IPS DF 6.9 (cell line): ENCODE results near the gene PRKN.
"Not testable (repeated sequence)": the region's sequence is repeated elsewhere in the genome, so short reads cannot be mapped to it uniquely, and the experiment has no call there.

ENCODE experiments used
- DNase-seq: peaks from one replicate; pipeline ENCODE4 v3.0.0-alpha.2; 2013; ENCODE audit warnings: low read depth, low spot score
- H3K27ac ChIP-seq: one replicate; pipeline ENCODE4 v1.5.1; 2013; ENCODE audit warnings: low read length, control low read depth
- H3K27me3 ChIP-seq: 2 replicates; pipeline ENCODE4 v1.6.1; 2013; ENCODE audit warnings: mild to moderate bottlenecking, low read length; ENCODE audit not compliant: control insufficient read depth, insufficient read depth
- H3K36me3 ChIP-seq: 2 replicates; pipeline ENCODE4 v1.6.1; 2013; ENCODE audit warnings: low read length; ENCODE audit not compliant: control insufficient read depth, insufficient read depth
- H3K4me1 ChIP-seq: 2 replicates; pipeline ENCODE4 v1.6.1; 2013; ENCODE audit warnings: low read length; ENCODE audit not compliant: control insufficient read depth, insufficient read depth
- H3K4me3 ChIP-seq: 2 replicates; pipeline ENCODE4 v1.5.1; 2013; ENCODE audit warnings: mild to moderate bottlenecking, low read length
- H3K9me3 ChIP-seq: 2 replicates; pipeline ENCODE4 v1.6.1; 2013; ENCODE audit warnings: low read length, inconsistent platforms; ENCODE audit not compliant: control insufficient read depth, insufficient read depth
- WGBS: extraction: QIAGEN DNeasy Blood & Tissue Kit; methylation state at CpG from one replicate; pipeline ENCODE4 v1.1.7; 2013; ENCODE audit warnings: mixed read lengths, missing lambda C conversion rate; ENCODE audit not compliant: insufficient read length, insufficient coverage; 5-methylcytosine and 5-hydroxymethylcytosine counted together

Gene PRKN

GRCh38 chr6:161894436-161894835 lies 833.1 kb downstream of the PRKN start:
- Histone ChIP-seq H3K27me3 (peaks cover 1% of the 10 kb centered on the region; the same call in 1 of the 2 replicates), H3K4me3 (no peak overlapping the region), H3K36me3 (no peaks in the 10 kb centered on the region), H3K9me3 (no peaks in the 10 kb centered on the region), H3K27ac (no peak overlapping the region), H3K4me1 (peaks cover 1% of the 10 kb centered on the region; the same call in 1 of the 2 replicates)
- no peak for DNase-seq
- WGBS: no CpG with 5 or more reads among the region's 6 CpGs

GRCh38 chr6:161891542-161891941 lies 836.0 kb downstream of the PRKN start:
- H3K9me3 ChIP-seq: no peaks in the 10 kb centered on the region
- no peak for DNase-seq
- H3K4me1 ChIP-seq: peaks cover 1% of the 10 kb centered on the region; the same call in 1 of the 2 replicates
- whole genome bisulfite sequencing: no CpG with 5 or more reads among the region's 2 CpGs
- no peaks in the 10 kb centered on the region for H3K36me3 ChIP-seq
- no peak overlapping the region for H3K27ac ChIP-seq
- peaks cover 1% of the 10 kb centered on the region; the same call in 1 of the 2 replicates for H3K27me3 ChIP-seq
- no peak overlapping the region for H3K4me3 ChIP-seq

- Histone ChIP-seq H3K4me1 (peaks cover 1% of the 10 kb centered on the region; the same call in 1 of the 2 replicates), H3K27ac (no peak overlapping the region), H3K9me3 (no peaks in the 10 kb centered on the region), H3K4me3 (no peak overlapping the region), H3K27me3 (peaks cover 1% of the 10 kb centered on the region; the same call in 1 of the 2 replicates), H3K36me3 (no peaks in the 10 kb centered on the region)
- no CpG with 5 or more reads among the region's 15 CpGs for WGBS
- no peak for DNase-seq
Measured at GRCh38 chr6:161890832-161891297, 836.7 kb downstream of the PRKN start.

- no peak for DNase-seq
- Histone ChIP-seq H3K27ac (no peak overlapping the region), H3K36me3 (no peaks in the 10 kb centered on the region), H3K4me1 (peaks cover 1% of the 10 kb centered on the region; the same call in 1 of the 2 replicates), H3K9me3 (no peaks in the 10 kb centered on the region), H3K4me3 (no peak overlapping the region), H3K27me3 (peaks cover 1% of the 10 kb centered on the region; the same call in 1 of the 2 replicates)
- no CpG with 5 or more reads among the region's 8 CpGs for WGBS
Measured at GRCh38 chr6:161890133-161890831, 837.3 kb downstream of the PRKN start.

GRCh38 chr6:161889324-161889723 lies 838.2 kb downstream of the PRKN start:
- Histone ChIP-seq H3K36me3 (no peaks in the 10 kb centered on the region), H3K27me3 (peaks cover 1% of the 10 kb centered on the region; the same call in 1 of the 2 replicates), H3K27ac (no peak overlapping the region), H3K4me3 (no peak overlapping the region), H3K9me3 (no peaks in the 10 kb centered on the region), H3K4me1 (peaks cover 1% of the 10 kb centered on the region; the same call in 1 of the 2 replicates)
- DNase-seq: no peak
- no CpG with 5 or more reads among the region's 7 CpGs for WGBS

GRCh38 chr6:161886545-161886944 lies 841.0 kb downstream of the PRKN start:
- H3K36me3 ChIP-seq, H3K27me3 ChIP-seq, DNase-seq, H3K27ac ChIP-seq, H3K4me3 ChIP-seq, H3K9me3 ChIP-seq, H3K4me1 ChIP-seq: not testable (repeated sequence)
- no CpG with 5 or more reads among the region's 9 CpGs for WGBS

GRCh38 chr6:161884782-161885181 lies 842.8 kb downstream of the PRKN start:
- WGBS: no CpG with 5 or more reads among the region's 2 CpGs
- Histone ChIP-seq H3K27ac (no peak overlapping the region), H3K36me3 (no peaks in the 10 kb centered on the region), H3K27me3 (no peaks in the 10 kb centered on the region), H3K4me1 (no peaks in the 10 kb centered on the region), H3K9me3 (no peaks in the 10 kb centered on the region), H3K4me3 (no peak overlapping the region)
- no peak for DNase-seq

- H3K27ac ChIP-seq: no peak overlapping the region
- H3K36me3 ChIP-seq: no peaks in the 10 kb centered on the region
- WGBS: no CpG with 5 or more reads among the region's 15 CpGs
- H3K4me1 ChIP-seq: no peaks in the 10 kb centered on the region
- no peaks in the 10 kb centered on the region for H3K9me3 ChIP-seq
- DNase-seq: no peak
- no peaks in the 10 kb centered on the region for H3K27me3 ChIP-seq
- H3K4me3 ChIP-seq: no peak overlapping the region
Measured at GRCh38 chr6:161882196-161882765, 845.3 kb downstream of the PRKN start.

- no CpG with 5 or more reads among the region's 2 CpGs for WGBS
Measured at GRCh38 chr6:161880056-161880455, 847.5 kb downstream of the PRKN start.

GRCh38 chr6:161876231-161876630 lies 851.3 kb downstream of the PRKN start:
- H3K4me1 ChIP-seq: no peaks in the 10 kb centered on the region
- no CpG with 5 or more reads among the region's 8 CpGs for WGBS
- DNase-seq: no peak
- no peaks in the 10 kb centered on the region for H3K9me3 ChIP-seq
- H3K36me3 ChIP-seq: no peaks in the 10 kb centered on the region
- H3K27ac ChIP-seq: no peak overlapping the region
- H3K27me3 ChIP-seq: no peaks in the 10 kb centered on the region
- H3K4me3 ChIP-seq: no peak overlapping the region

More at GRCh38 chr6:161880056-161880455, 847.5 kb downstream of the PRKN start:
- Histone ChIP-seq H3K9me3 (no peaks in the 10 kb centered on the region), H3K4me3 (no peak overlapping the region), H3K4me1 (no peaks in the 10 kb centered on the region), H3K27ac (no peak overlapping the region), H3K36me3 (no peaks in the 10 kb centered on the region), H3K27me3 (no peaks in the 10 kb centered on the region)
- no peak for DNase-seq
